Mesothelial cell of epicardium (in vitro differentiated cells): ENCODE data around the gene PCDHGA12. TPM values are rescaled to one million over a fixed set of nuclear protein-coding genes. Genes with fewer than 3 reads are reported as not detected.

Experiments used
- DNase-seq, 2 experiments: peaks; one replicate each; pipeline ENCODE4 v3.0.0; 2021; ENCODE audit warnings: low spot score in 2 of 2; ENCODE audit not compliant: unreplicated experiment in 2 of 2
- H3K27ac Mint-ChIP-seq: 2 replicates; pipeline ENCODE4 v1.8.0; 2021; ENCODE audit warnings: mixed read lengths
- H3K27me3 Mint-ChIP-seq: 2 replicates; pipeline ENCODE4 v1.8.0; 2021; ENCODE audit warnings: low read depth, mixed read lengths
- H3K36me3 Mint-ChIP-seq: 2 replicates; pipeline ENCODE4 v1.8.0; 2021; ENCODE audit warnings: mixed read lengths
- H3K4me1 Mint-ChIP-seq: 2 replicates; pipeline ENCODE4 v1.8.0; 2021; ENCODE audit warnings: mixed read lengths
- H3K4me3 Mint-ChIP-seq: 2 replicates; pipeline ENCODE4 v1.8.0; 2021; ENCODE audit warnings: mild to moderate bottlenecking, moderate library complexity, mixed read lengths
- H3K9me3 Mint-ChIP-seq: 2 replicates; pipeline ENCODE4 v1.8.0; 2021; ENCODE audit warnings: mixed read lengths
- total RNA-seq: library from RNA; stranded (reverse); gene quantifications from 3 replicates; pipeline ENCODE4 v1.2.1, GENCODE V29; 2021
- TF ChIP-seq, protein P1 (sequence below): fragments of 200-600 bp; sonication (generic); IDR thresholded peaks from one replicate; pipeline ENCODE4 v1.5.0; 2021; ENCODE audit warnings: antibody characterized with exemption; ENCODE audit not compliant: unreplicated experiment

PCDHGA12 gene
- total RNA-seq: 4.1 to 5.2 TPM (median 4.5 TPM) in 3 replicates

DNA sequence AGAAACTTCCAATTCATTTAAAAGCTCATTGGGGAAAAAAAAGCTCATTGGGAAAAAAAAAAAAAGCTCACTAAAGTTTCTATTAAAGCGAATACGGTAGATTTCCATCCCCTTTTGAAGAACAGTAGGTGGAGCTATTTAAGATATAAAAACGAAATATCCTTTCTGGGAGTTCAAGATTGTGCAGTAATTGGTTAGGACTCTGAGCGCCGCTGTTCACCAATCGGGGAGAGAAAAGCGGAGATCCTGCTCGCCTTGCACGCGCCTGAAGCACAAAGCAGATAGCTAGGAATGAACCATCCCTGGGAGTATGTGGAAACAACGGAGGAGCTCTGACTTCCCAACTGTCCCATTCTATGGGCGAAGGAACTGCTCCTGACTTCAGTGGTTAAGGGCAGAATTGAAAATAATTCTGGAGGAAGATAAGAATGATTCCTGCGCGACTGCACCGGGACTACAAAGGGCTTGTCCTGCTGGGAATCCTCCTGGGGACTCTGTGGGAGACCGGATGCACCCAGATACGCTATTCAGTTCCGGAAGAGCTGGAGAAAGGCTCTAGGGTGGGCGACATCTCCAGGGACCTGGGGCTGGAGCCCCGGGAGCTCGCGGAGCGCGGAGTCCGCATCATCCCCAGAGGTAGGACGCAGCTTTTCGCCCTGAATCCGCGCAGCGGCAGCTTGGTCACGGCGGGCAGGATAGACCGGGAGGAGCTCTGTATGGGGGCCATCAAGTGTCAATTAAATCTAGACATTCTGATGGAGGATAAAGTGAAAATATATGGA lies at the start of gene PCDHGA12:
PCDHGA12 (plus strand) TSS at position 176 of the 782 bp plus-strand sequence; CDS start at position 429, 253 bp downstream.
- Mint-ChIP-seq H3K4me3 (no peak within 1 kb of the TSS), H3K27me3 (no peaks in the 10 kb centered on the region), H3K4me1 (no peaks in the 10 kb centered on the region), H3K9me3 (peaks cover 56% of the 10 kb centered on the region), H3K27ac (peak within 1 kb of the TSS; percentile 9), H3K36me3 (peaks cover 67% of the 10 kb centered on the region)
- TF ChIP-seq, protein P1, sequence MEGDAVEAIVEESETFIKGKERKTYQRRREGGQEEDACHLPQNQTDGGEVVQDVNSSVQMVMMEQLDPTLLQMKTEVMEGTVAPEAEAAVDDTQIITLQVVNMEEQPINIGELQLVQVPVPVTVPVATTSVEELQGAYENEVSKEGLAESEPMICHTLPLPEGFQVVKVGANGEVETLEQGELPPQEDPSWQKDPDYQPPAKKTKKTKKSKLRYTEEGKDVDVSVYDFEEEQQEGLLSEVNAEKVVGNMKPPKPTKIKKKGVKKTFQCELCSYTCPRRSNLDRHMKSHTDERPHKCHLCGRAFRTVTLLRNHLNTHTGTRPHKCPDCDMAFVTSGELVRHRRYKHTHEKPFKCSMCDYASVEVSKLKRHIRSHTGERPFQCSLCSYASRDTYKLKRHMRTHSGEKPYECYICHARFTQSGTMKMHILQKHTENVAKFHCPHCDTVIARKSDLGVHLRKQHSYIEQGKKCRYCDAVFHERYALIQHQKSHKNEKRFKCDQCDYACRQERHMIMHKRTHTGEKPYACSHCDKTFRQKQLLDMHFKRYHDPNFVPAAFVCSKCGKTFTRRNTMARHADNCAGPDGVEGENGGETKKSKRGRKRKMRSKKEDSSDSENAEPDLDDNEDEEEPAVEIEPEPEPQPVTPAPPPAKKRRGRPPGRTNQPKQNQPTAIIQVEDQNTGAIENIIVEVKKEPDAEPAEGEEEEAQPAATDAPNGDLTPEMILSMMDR: no peak
- no peak for DNase-seq

GRCh38 chr5:141382469-141383294 lies 47.6 kb upstream of the PCDHGA12 start, which contains the start of gene PCDHGA7:
PCDHGA7 (plus strand) TSS chr5:141382742; CDS start chr5:141382900, 158 bp downstream.
- Mint-ChIP-seq H3K9me3 (peaks cover 67% of the 10 kb centered on the region), H3K36me3 (peaks cover 8% of the 10 kb centered on the region), H3K4me3 (no peak within 1 kb of the TSS), H3K4me1 (no peaks in the 10 kb centered on the region), H3K27ac (no peak within 1 kb of the TSS), H3K27me3 (no peaks in the 10 kb centered on the region)
- TF ChIP-seq, protein P1: no peak
- no peak for DNase-seq

DNA sequence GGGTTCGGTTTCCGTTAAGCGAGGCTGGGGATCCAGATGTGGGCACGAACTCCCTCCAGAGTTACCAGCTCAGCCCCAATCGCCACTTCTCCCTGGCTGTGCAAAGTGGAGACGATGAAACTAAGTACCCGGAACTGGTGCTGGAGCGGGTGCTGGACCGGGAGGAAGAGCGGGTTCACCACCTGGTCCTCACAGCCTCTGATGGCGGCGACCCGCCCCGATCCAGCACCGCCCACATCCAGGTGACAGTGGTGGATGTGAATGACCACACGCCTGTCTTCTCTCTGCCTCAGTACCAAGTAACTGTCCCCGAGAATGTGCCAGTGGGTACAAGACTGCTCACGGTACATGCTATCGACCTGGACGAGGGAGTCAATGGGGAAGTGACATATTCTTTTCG lies 47.0 kb upstream of the PCDHGA12 start:
- Mint-ChIP-seq H3K27ac (no peak overlapping the region), H3K9me3 (peaks cover 69% of the 10 kb centered on the region), H3K27me3 (no peaks in the 10 kb centered on the region), H3K4me1 (no peaks in the 10 kb centered on the region), H3K4me3 (no peak overlapping the region), H3K36me3 (peaks cover 10% of the 10 kb centered on the region)
- TF ChIP-seq, protein P1: no peak
- no peak for DNase-seq

GRCh38 chr5:141384471-141385267 lies 45.6 kb upstream of the PCDHGA12 start:
- Mint-ChIP-seq H3K4me1 (no peaks in the 10 kb centered on the region), H3K9me3 (peaks cover 65% of the 10 kb centered on the region), H3K4me3 (no peak overlapping the region), H3K27ac (no peak overlapping the region), H3K36me3 (peaks cover 17% of the 10 kb centered on the region), H3K27me3 (no peaks in the 10 kb centered on the region)
- TF ChIP-seq, protein P1: no peak
- DNase-seq: no peak
